ENCODE data around the gene TMEM178B. TPM values are rescaled to one million over a fixed set of nuclear protein-coding genes. Genes with fewer than 3 reads are reported as not detected.

The TMEM178B gene
- total RNA-seq, 4 donors from 2014 or later, result 1.3 to 1.8 (median 1.5) TPM

DNA sequence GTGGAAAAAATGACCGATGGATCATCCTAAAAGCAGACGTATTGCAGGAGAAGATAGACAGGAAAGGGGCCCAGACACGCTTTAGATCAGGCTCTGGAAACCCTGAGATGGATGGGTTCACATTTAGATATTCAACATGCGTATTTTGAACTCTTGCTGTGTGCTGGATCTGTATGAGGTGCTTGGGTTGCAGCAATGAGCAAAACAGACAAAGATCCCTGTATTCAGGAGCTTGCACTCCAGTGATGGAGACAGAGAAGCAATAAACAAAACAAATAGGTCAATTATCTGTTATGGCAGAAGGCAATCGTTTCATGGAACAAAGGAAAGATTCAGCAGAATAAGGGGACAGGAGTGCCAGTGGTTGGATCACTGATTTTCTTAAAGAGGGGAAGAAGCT lies 275.5 kb downstream of the TMEM178B start:
- Histone ChIP-seq H3K4me3 (no peak overlapping the region), H3K4me1 (peaks cover 3 to 6% of the 10 kb centered on the region in 2 donors), H3K36me3 (no peaks in the 10 kb centered on the region), H3K27ac (no peak overlapping the region), H3K9me3 (no peaks in the 10 kb centered on the region), H3K27me3 (no peaks in the 10 kb centered on the region)
- no peak for ATAC-seq
- in situ Hi-C loops (cut with MboI; ENCODE audit: low sequenced_read_pairs in 4 of 4), result no loop called here
- no peak for TF ChIP-seq POLR2A (IDR thresholded peaks at IDR 0.05)
- TF ChIP-seq, protein P1, sequence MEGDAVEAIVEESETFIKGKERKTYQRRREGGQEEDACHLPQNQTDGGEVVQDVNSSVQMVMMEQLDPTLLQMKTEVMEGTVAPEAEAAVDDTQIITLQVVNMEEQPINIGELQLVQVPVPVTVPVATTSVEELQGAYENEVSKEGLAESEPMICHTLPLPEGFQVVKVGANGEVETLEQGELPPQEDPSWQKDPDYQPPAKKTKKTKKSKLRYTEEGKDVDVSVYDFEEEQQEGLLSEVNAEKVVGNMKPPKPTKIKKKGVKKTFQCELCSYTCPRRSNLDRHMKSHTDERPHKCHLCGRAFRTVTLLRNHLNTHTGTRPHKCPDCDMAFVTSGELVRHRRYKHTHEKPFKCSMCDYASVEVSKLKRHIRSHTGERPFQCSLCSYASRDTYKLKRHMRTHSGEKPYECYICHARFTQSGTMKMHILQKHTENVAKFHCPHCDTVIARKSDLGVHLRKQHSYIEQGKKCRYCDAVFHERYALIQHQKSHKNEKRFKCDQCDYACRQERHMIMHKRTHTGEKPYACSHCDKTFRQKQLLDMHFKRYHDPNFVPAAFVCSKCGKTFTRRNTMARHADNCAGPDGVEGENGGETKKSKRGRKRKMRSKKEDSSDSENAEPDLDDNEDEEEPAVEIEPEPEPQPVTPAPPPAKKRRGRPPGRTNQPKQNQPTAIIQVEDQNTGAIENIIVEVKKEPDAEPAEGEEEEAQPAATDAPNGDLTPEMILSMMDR (IDR thresholded peaks at IDR 0.05 in 4 of 5, conservative IDR thresholded peaks at IDR 0.05 in 1 of 5), result no peak
- no peak for DNase-seq
- intact Hi-C loops (cut with DNase I; ENCODE audit: low total_unique reads), result no loop called here

DNA sequence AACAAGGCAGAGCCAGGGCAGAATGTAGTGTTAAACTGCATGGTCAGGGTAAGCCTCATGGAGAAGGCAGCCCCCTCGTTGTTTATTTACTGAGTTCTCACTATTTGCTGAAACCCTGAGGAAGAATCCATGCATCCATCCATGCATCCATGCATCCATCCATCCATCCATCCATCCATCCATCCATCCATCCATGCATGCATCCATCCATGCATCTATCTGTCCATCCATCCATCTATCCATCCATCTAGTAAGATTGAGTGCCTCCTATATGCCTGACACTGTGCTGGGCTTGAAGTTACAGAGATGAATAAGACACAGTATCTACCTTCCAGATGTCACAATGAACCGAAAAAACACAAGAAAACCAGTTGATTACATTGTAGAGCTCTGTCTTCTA lies 275.9 kb downstream of the TMEM178B start:
- peaks cover 3 to 6% of the 10 kb centered on the region in 2 donors for H3K4me1 ChIP-seq
- H3K36me3 ChIP-seq, result no peaks in the 10 kb centered on the region
- no peak overlapping the region for H3K27ac ChIP-seq
- intact Hi-C loops (cut with DNase I; ENCODE audit: low total_unique reads), result no loop called here
- H3K4me3 ChIP-seq, result no peak overlapping the region
- H3K27me3 ChIP-seq, result no peaks in the 10 kb centered on the region
- no peak for DNase-seq
- H3K9me3 ChIP-seq, result no peaks in the 10 kb centered on the region
- no peak for ATAC-seq
- in situ Hi-C loops (cut with MboI; ENCODE audit: low sequenced_read_pairs in 4 of 4), result no loop called here
- TF ChIP-seq POLR2A (IDR thresholded peaks at IDR 0.05), result no peak
- TF ChIP-seq, protein P1 (IDR thresholded peaks at IDR 0.05 in 4 of 5, conservative IDR thresholded peaks at IDR 0.05 in 1 of 5), result no peak

DNA sequence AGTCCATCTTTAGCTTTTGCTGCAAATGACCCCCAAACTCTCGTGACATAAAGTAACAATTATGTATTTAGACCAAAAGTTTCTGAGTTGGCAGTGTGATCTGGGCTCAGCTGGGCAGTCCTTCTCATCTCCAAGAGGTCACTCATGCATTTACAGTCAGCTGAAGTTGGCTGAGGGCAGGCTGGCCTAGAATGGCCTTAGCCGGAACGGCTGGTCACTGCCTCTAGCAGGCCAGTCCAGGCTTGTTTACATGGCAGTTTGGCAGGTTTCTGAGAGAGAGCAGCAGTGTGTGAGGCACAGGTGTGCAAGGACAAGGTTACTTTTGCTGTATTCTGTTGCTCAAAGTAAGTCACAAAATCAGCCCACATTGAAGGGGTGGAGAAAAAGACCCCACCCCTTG lies 277.3 kb downstream of the TMEM178B start:
- Histone ChIP-seq H3K36me3 (no peaks in the 10 kb centered on the region), H3K9me3 (no peaks in the 10 kb centered on the region), H3K27ac (peak overlapping the region in 1 of 4 donors; percentile 31), H3K4me3 (no peak overlapping the region), H3K4me1 (peaks cover 3 to 14% of the 10 kb centered on the region in 2 donors), H3K27me3 (no peaks in the 10 kb centered on the region)
- DNase-seq (peak in 1 of 2 donors; percentile 20), ATAC-seq (peak in 1 of 2 donors; percentile 56)
- TF ChIP-seq, protein P1 (IDR thresholded peaks at IDR 0.05 in 4 of 5, conservative IDR thresholded peaks at IDR 0.05 in 1 of 5), result no peak
- no peak for TF ChIP-seq POLR2A (IDR thresholded peaks at IDR 0.05)
- intact Hi-C loops (cut with DNase I; ENCODE audit: low total_unique reads), result no loop called here
- in situ Hi-C loops (cut with MboI; ENCODE audit: low sequenced_read_pairs in 4 of 4), result no loop called here

DNA sequence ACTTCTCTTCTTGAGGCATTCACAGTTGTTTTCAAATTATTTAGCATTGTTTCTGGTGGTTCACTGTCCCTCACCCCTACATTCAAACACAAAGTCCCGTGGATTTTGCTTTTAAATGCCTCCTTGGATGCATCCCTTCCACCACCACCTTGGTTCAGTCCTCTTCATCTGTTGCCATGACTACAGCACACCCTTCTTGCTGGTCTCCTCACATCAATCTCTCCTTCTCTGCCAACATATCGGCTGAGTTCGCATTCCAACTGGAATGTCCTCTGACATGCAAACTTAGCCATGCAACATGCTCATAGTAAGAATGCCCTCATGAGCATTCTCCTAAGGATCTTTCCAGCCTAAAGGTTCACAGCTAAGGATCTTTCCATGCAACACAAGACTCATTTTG lies 279.1 kb downstream of the TMEM178B start:
- H3K9me3 ChIP-seq, result no peaks in the 10 kb centered on the region
- H3K4me3 ChIP-seq, result no peak overlapping the region
- intact Hi-C loops (cut with DNase I; ENCODE audit: low total_unique reads) (no loop called here), in situ Hi-C loops (cut with MboI; ENCODE audit: low sequenced_read_pairs in 4 of 4) (no loop called here)
- no peak overlapping the region for H3K27ac ChIP-seq
- ATAC-seq (no peak), DNase-seq (no peak)
- H3K36me3 ChIP-seq, result no peaks in the 10 kb centered on the region
- H3K4me1 ChIP-seq, result peaks cover 3 to 14% of the 10 kb centered on the region in 2 donors
- no peaks in the 10 kb centered on the region for H3K27me3 ChIP-seq
- TF ChIP-seq, protein P1 (IDR thresholded peaks at IDR 0.05 in 4 of 5, conservative IDR thresholded peaks at IDR 0.05 in 1 of 5), result no peak
- TF ChIP-seq POLR2A (IDR thresholded peaks at IDR 0.05), result no peak

DNA sequence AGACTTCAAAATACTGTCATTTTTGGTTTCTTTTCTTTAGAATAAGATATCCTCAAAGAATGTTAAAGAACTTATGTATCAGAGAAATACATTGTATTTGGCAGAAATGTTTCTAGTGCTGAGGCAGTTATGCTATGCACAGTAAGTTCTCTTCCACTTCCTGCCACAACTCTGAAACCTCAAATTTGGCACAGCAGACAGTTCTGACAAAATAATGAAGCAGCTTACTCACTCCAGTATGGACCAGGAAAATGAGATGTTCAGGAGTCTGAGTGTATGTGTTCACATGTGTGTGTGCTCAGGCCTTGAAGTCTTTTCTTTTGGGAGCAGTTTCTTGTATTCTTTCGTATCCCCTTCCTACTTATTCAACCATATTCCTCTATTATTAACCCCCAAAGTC lies 280.4 kb downstream of the TMEM178B start:
- no peak for DNase-seq
- H3K9me3 ChIP-seq, result no peaks in the 10 kb centered on the region
- H3K4me3 ChIP-seq, result no peak overlapping the region
- H3K27ac ChIP-seq, result no peak overlapping the region
- no peaks in the 10 kb centered on the region for H3K27me3 ChIP-seq
- ATAC-seq, result no peak
- no peak for TF ChIP-seq POLR2A (IDR thresholded peaks at IDR 0.05)
- TF ChIP-seq, protein P1 (IDR thresholded peaks at IDR 0.05 in 4 of 5, conservative IDR thresholded peaks at IDR 0.05 in 1 of 5), result no peak
- peaks cover 3 to 14% of the 10 kb centered on the region in 2 donors for H3K4me1 ChIP-seq
- in situ Hi-C loops (cut with MboI; ENCODE audit: low sequenced_read_pairs in 4 of 4) (no loop called here), intact Hi-C loops (cut with DNase I; ENCODE audit: low total_unique reads) (no loop called here)
- H3K36me3 ChIP-seq, result no peaks in the 10 kb centered on the region
